Measurements from ENCODE around the gene SLC35F3.
A peak's percentile ranks its signal among the peaks of the same experiment; 100 is the strongest.

SLC35F3 gene

GRCh38 chr1:234069760-234070159 lies 165.3 kb downstream of the SLC35F3 start:
- DNase-seq (ENCODE audit: extremely low read depth, low read depth), result no peak
- no peak overlapping the region for H3K4me3 ChIP-seq (replicated peaks; ENCODE audit: low read depth, low read length)
- TF ChIP-seq CTCF (IDR thresholded peaks at IDR 0.05; ENCODE audit: low read depth, low read length, missing control alignments), result no peak

GRCh38 chr1:234072793-234073192 lies 168.3 kb downstream of the SLC35F3 start:
- no peak for TF ChIP-seq CTCF (IDR thresholded peaks at IDR 0.05; ENCODE audit: low read depth, low read length, missing control alignments)
- DNase-seq (ENCODE audit: extremely low read depth, low read depth), result no peak
- H3K4me3 ChIP-seq (replicated peaks; ENCODE audit: low read depth, low read length), result no peak overlapping the region

GRCh38 chr1:234078143-234078542 lies 173.7 kb downstream of the SLC35F3 start:
- no peak for DNase-seq (ENCODE audit: extremely low read depth, low read depth)
- no peak for TF ChIP-seq CTCF (IDR thresholded peaks at IDR 0.05; ENCODE audit: low read depth, low read length, missing control alignments)
- H3K4me3 ChIP-seq (replicated peaks; ENCODE audit: low read depth, low read length), result no peak overlapping the region

- TF ChIP-seq CTCF (IDR thresholded peaks at IDR 0.05; ENCODE audit: low read depth, low read length, missing control alignments), result no peak
- DNase-seq (ENCODE audit: extremely low read depth, low read depth), result no peak
- H3K4me3 ChIP-seq (replicated peaks; ENCODE audit: low read depth, low read length), result no peak overlapping the region
These were observed 175.4 kb downstream of the SLC35F3 start for GRCh38 chr1:234079896-234080295.

GRCh38 chr1:234083460-234083859 lies 179.0 kb downstream of the SLC35F3 start:
- DNase-seq (ENCODE audit: extremely low read depth, low read depth), result no peak
- no peak for TF ChIP-seq CTCF (IDR thresholded peaks at IDR 0.05; ENCODE audit: low read depth, low read length, missing control alignments)
- no peak overlapping the region for H3K4me3 ChIP-seq (replicated peaks; ENCODE audit: low read depth, low read length)

GRCh38 chr1:234089396-234089795 lies 184.9 kb downstream of the SLC35F3 start:
- TF ChIP-seq CTCF (IDR thresholded peaks at IDR 0.05; ENCODE audit: low read depth, low read length, missing control alignments), result peak; percentile 22
- H3K4me3 ChIP-seq (replicated peaks; ENCODE audit: low read depth, low read length), result no peak overlapping the region
- no peak for DNase-seq (ENCODE audit: extremely low read depth, low read depth)

Measured in HFF-Myc (cell line).